ENCODE measurements around the gene WWOX.

WWOX gene

DNA sequence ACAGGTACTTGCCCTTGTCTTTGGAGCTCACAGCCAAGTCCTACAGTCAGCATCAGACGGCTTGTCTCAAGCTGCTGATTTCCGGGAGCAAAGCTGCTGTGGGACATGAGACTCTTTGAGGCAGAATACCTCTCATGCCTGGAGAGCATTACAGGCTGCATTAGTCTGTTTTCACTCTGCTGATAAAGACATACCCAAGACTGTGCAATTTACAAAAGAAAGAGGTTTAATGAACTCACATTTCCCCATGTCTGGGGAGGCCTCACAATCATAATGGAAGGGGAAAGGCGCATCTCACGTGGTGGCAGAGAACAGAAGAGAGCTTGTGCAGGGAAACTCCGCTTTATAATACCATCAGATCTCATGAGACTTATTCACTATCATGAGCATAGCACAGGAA lies 661.2 kb downstream of the WWOX start:
- TF ChIP-seq, protein P1, sequence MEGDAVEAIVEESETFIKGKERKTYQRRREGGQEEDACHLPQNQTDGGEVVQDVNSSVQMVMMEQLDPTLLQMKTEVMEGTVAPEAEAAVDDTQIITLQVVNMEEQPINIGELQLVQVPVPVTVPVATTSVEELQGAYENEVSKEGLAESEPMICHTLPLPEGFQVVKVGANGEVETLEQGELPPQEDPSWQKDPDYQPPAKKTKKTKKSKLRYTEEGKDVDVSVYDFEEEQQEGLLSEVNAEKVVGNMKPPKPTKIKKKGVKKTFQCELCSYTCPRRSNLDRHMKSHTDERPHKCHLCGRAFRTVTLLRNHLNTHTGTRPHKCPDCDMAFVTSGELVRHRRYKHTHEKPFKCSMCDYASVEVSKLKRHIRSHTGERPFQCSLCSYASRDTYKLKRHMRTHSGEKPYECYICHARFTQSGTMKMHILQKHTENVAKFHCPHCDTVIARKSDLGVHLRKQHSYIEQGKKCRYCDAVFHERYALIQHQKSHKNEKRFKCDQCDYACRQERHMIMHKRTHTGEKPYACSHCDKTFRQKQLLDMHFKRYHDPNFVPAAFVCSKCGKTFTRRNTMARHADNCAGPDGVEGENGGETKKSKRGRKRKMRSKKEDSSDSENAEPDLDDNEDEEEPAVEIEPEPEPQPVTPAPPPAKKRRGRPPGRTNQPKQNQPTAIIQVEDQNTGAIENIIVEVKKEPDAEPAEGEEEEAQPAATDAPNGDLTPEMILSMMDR (IDR thresholded peaks at IDR 0.05; ENCODE audit: control insufficient read depth, insufficient read depth, low read depth, low read length, missing control alignments) = no peak
- no peak for DNase-seq (ENCODE audit: low read depth)
- H3K4me3 ChIP-seq (ENCODE audit: control insufficient read depth, low read depth, low read length) = no peak overlapping the region

DNA sequence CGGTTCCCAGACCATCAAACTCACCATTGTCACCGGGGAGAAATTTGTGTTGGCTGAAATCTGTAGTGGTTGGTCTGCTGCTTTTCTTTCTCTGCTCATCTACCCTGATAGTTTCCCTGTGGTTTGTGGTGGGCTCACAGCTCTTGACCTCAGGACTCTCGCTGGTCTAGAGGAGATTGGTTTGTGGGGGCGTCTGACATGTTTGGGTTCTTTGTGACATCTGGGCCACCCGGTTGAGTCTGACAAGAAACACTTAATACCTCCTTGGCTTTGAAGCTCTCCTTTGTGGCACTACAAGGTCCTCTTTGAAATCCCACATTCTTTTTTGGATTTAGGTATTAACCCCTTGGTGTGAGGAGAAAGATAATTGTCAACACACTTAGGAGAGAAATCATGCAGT lies 662.0 kb downstream of the WWOX start:
- TF ChIP-seq, protein P1 (IDR thresholded peaks at IDR 0.05; ENCODE audit: control insufficient read depth, insufficient read depth, low read depth, low read length, missing control alignments) = no peak
- no peak for DNase-seq (ENCODE audit: low read depth)
- H3K4me3 ChIP-seq (ENCODE audit: control insufficient read depth, low read depth, low read length) = no peak overlapping the region

DNA sequence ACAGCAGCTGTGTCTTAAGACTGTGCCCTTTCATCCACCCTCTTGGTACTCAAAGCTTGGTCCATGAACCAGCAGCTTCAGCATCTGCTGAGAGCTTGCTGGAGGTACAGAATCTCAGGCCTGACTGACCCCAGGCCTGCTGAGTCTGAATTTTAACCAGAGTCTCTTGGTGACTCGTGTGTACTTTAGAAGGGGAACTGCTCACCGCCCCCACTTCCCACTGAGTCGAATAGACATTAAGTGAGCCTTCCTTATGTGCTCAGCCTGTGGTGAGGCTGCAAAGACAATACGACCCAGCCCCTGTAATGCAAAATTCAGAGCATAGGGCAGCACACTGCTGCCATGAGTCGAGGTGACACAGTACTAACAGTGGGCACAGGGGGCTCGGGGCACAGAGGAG lies 662.8 kb downstream of the WWOX start:
- no peak overlapping the region for H3K4me3 ChIP-seq (ENCODE audit: control insufficient read depth, low read depth, low read length)
- no peak for DNase-seq (ENCODE audit: low read depth)
- TF ChIP-seq, protein P1 (IDR thresholded peaks at IDR 0.05; ENCODE audit: control insufficient read depth, insufficient read depth, low read depth, low read length, missing control alignments) = no peak

DNA sequence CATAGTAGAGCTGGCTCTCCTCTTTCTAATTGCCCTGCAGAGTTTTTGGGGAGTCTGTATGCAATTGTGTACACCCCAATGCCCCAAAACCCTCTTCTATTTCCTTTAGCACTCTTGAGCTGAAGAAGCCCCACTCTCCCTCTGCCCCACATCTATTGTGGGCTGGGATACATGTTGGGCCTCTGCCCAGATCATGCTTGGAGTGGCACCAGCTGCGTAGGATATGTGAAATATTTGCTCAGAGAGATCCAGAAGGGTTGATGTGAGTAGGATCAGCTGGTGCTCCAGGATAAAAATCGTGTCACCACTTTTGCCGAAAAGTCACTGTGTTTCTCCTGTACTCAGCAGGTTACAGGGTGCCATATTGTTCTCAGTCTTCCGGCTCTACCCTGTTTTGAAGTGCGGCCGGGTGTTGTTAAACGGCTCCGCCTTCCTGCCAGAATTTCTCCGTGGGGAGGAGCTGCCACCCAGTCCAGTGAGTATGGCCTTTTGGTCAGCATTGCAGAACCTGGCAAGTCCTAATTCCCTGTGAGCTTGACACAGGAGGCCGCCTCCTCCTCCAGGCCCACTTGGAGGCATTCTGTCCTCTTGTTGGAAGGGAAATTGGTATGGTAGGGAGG lies 664.5 kb downstream of the WWOX start:
- no peak overlapping the region for H3K4me3 ChIP-seq (ENCODE audit: control insufficient read depth, low read depth, low read length)
- TF ChIP-seq, protein P1 (IDR thresholded peaks at IDR 0.05; ENCODE audit: control insufficient read depth, insufficient read depth, low read depth, low read length, missing control alignments) = no peak
- DNase-seq (ENCODE audit: low read depth) = no peak

DNA sequence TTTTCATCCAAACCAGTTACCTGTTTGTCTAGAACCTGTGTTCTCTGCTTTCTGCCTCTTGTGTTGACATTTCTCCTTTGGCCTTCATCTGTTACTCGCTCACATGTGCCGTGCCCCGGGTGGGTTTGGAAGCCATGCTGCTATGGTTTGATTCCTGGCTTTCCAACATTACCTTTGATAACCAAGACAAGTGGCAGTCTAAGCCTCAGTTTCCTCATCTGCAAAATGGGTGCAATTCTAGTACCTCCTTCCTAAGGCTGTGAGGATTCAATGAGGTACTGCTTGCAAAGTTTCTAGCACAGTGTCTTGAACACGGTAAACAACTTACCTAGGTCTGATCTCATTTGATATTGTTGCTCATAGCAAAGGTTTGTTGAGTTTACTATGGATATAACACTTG lies 665.0 kb downstream of the WWOX start:
- H3K4me3 ChIP-seq (ENCODE audit: control insufficient read depth, low read depth, low read length) = no peak overlapping the region
- TF ChIP-seq, protein P1 (IDR thresholded peaks at IDR 0.05; ENCODE audit: control insufficient read depth, insufficient read depth, low read depth, low read length, missing control alignments) = no peak
- DNase-seq (ENCODE audit: low read depth) = no peak

DNA sequence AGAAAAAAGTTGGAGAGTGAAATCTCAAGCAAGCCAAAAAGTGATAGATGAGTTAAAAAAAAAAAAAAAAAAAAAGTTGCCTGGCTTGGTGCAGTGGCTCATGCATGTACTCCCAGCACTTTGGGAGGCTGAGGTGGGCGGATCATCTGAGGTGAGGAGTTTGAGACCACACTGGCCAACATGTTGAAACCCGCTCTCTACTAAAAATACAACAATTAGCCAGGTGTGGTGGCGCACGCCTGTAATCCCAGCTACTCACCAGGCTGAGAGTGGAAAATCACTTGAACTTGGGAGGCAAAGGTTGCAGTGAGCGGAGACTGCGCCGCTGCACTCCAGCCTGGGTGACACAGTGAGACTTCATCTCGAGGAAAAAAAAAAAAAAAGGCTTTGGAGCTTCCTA lies 668.8 kb downstream of the WWOX start:
- TF ChIP-seq, protein P1 (IDR thresholded peaks at IDR 0.05; ENCODE audit: control insufficient read depth, insufficient read depth, low read depth, low read length, missing control alignments) = no peak
- no peak overlapping the region for H3K4me3 ChIP-seq (ENCODE audit: control insufficient read depth, low read depth, low read length)
- DNase-seq (ENCODE audit: low read depth) = no peak

DNA sequence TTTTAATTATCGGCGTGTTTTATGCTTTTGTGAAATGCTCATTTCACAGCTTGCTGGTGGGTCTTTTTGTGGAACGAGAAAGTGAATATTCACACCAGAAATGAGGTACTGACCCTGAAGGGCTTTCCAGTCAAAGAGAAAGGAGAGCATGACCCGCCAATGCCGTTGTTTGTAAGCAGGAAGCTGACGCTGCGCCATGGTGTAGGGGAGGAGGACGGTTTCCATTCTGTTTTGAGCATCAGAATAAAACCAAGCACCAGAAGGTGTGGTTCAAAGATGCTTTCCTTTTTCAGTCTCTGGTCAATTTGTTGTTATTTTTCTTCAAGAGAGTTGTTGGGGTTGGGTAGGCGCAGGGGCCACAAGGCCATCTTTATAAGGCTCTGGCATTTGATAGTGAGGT lies 669.3 kb downstream of the WWOX start:
- no peak for DNase-seq (ENCODE audit: low read depth)
- TF ChIP-seq, protein P1 (IDR thresholded peaks at IDR 0.05; ENCODE audit: control insufficient read depth, insufficient read depth, low read depth, low read length, missing control alignments) = no peak
- no peak overlapping the region for H3K4me3 ChIP-seq (ENCODE audit: control insufficient read depth, low read depth, low read length)
